ACHN (cell line): ENCODE results near the gene PLXNA4.

Experiments
- DNase-seq: peaks from one replicate; pipeline ENCODE4 v3.0.0-alpha.2; 2015
- in situ Hi-C: cut with HindIII; loops from 2 replicates; pipeline ENCODE4 v1.10.0; 2017; ENCODE audit warnings: low sequenced_read_pairs, low pct_ligation_motif_present, low pct_unique_long_range_greater_than_20kb

The PLXNA4 gene

GRCh38 chr7:132547821-132548220, 28.4 kb downstream of the PLXNA4 start:
- DNase-seq = no peak
- in situ Hi-C loops = no loop called here

- in situ Hi-C loops = no loop called here
- no peak for DNase-seq
These were observed 29.7 kb downstream of the PLXNA4 start for GRCh38 chr7:132546366-132547127.

- in situ Hi-C loops = no loop called here
- DNase-seq = no peak
These were observed 30.5 kb downstream of the PLXNA4 start for GRCh38 chr7:132545756-132546155.

GRCh38 chr7:132544999-132545398, 31.3 kb downstream of the PLXNA4 start:
- no peak for DNase-seq
- in situ Hi-C loops = no loop called here

- DNase-seq = no peak
- in situ Hi-C loops = no loop called here
These were observed 32.2 kb downstream of the PLXNA4 start for GRCh38 chr7:132544025-132544424.

GRCh38 chr7:132542895-132543294, 33.4 kb downstream of the PLXNA4 start:
- DNase-seq = no peak
- in situ Hi-C loops = no loop called here

- in situ Hi-C loops = no loop called here
These were observed 34.6 kb downstream of the PLXNA4 start for GRCh38 chr7:132541656-132542055.

GRCh38 chr7:132537456-132538145, 38.7 kb downstream of the PLXNA4 start:
- DNase-seq = no peak
- in situ Hi-C loops = no loop called here

More at GRCh38 chr7:132541656-132542055, 34.6 kb downstream of the PLXNA4 start:
- DNase-seq = no peak

- no peak for DNase-seq
- in situ Hi-C loops = no loop called here
These were observed 39.4 kb downstream of the PLXNA4 start for GRCh38 chr7:132536654-132537395.

GRCh38 chr7:132533916-132534315, 42.4 kb downstream of the PLXNA4 start:
- DNase-seq = no peak
- in situ Hi-C loops = no loop called here

GRCh38 chr7:132532281-132532680, 44.0 kb downstream of the PLXNA4 start:
- DNase-seq = no peak
- in situ Hi-C loops = no loop called here

- DNase-seq = no peak
- in situ Hi-C loops = no loop called here
These were observed 44.7 kb downstream of the PLXNA4 start for GRCh38 chr7:132531562-132531961.

- in situ Hi-C loops = no loop called here
- no peak for DNase-seq
These were observed 47.6 kb downstream of the PLXNA4 start for GRCh38 chr7:132528695-132529094.

GRCh38 chr7:132527467-132528410, 48.5 kb downstream of the PLXNA4 start:
- in situ Hi-C loops = no loop called here

GRCh38 chr7:132526111-132526740, 50.0 kb downstream of the PLXNA4 start:
- no peak for DNase-seq

More at GRCh38 chr7:132527467-132528410, 48.5 kb downstream of the PLXNA4 start:
- DNase-seq = no peak

GRCh38 chr7:132521423-132521822, 54.8 kb downstream of the PLXNA4 start:
- in situ Hi-C loops = no loop called here
- no peak for DNase-seq

More at GRCh38 chr7:132526111-132526740, 50.0 kb downstream of the PLXNA4 start:
- in situ Hi-C loops = no loop called here

- no peak for DNase-seq
- in situ Hi-C loops = no loop called here
These were observed 55.5 kb downstream of the PLXNA4 start for GRCh38 chr7:132520591-132521280.
